Dermis blood vessel endothelial cell (primary cell): ENCODE results near the gene SMARCD1. TPM values are rescaled to one million over a fixed set of nuclear protein-coding genes. Genes with fewer than 3 reads are reported as not detected.
"Not testable (repeated sequence)": the region's sequence is repeated elsewhere in the genome, so short reads cannot be mapped to it uniquely, and the experiment has no call there.

Source experiments
- DNase-seq: peaks from one replicate; pipeline ENCODE4 v3.0.0; 2010
- total RNA-seq: library from RNA; depleted of rRNA; stranded (reverse); fragments of >200 nt; gene quantifications from 2 replicates; pipeline ENCODE4 v1.2.3, GENCODE V29; 2014

Gene SMARCD1
- total RNA-seq, 1 donor from 2014 or later = 70.1 TPM

GRCh38 chr12:50078281-50078680 lies 6.9 kb upstream of the SMARCD1 start:
- DNase-seq = no peak

DNA sequence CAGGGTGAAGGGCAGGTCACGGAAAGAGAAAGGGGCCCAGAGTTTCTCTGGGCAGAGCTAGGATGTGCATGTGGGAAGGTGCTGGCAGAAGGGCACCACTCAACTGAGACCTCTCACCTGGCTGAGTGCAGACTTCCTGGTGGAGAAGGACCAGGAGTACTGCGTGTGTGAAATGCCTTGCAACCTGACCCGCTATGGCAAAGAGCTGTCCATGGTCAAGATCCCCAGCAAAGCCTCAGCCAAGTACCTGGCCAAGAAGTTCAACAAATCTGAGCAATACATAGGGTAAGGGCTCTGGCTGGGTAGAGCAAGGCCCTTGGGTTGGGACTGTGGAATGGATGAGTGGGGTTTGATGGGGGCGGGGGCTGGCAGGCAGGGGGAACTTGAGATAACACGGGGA lies 5.4 kb upstream of the SMARCD1 start:
- no peak for DNase-seq

DNA sequence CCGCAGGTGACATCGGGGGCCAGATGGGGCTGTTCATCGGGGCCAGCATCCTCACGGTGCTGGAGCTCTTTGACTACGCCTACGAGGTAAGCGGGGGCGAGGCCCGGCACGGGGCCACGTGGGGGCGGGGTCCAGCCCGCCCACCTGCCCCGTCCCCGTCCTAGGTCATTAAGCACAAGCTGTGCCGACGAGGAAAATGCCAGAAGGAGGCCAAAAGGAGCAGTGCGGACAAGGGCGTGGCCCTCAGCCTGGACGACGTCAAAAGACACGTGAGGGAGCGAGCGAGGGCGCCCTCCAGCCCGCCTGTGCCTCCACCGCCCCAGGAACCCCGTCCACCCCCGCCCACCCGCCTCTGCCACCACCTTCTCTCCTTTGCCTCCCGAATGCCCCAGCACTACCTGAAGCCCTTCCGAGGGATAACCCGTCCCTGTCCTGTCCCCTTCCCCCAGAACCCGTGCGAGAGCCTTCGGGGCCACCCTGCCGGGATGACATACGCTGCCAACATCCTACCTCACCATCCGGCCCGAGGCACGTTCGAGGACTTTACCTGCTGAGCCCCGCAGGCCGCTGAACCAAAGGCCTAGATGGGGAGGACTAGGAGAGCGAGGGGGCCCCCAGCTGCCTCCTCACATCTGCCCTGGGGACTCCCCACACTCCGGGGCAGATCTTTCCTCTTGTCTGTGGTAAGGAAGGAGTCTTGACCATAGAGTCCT lies 3.9 kb upstream of the SMARCD1 start:
- DNase-seq = no peak

GRCh38 chr12:50082644-50083043 lies 2.5 kb upstream of the SMARCD1 start:
- no peak for DNase-seq

DNA sequence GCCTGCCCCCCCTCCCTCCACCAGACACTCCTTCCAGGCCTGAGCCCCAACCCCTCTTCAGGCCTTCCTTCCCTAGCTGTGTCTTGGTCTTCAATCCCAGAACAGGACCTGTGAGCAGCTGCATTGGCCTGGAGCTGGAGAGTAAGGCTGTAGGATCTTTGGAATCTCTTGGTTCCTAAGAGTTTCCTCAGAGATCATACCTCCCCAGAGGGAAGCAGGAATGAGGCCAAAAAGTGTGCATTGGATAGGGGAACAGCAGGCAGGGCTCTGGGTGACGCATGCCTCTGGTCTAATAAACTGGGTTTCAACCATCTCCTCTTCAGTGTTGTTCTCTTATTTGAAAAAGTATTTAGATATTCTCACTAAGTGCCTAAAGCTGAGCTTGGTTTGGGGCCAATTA lies 1.8 kb upstream of the SMARCD1 start:
- DNase-seq = no peak

- DNase-seq = not testable (repeated sequence)
Measured at GRCh38 chr12:50084409-50084774, 750 bp upstream of the SMARCD1 start.

DNA sequence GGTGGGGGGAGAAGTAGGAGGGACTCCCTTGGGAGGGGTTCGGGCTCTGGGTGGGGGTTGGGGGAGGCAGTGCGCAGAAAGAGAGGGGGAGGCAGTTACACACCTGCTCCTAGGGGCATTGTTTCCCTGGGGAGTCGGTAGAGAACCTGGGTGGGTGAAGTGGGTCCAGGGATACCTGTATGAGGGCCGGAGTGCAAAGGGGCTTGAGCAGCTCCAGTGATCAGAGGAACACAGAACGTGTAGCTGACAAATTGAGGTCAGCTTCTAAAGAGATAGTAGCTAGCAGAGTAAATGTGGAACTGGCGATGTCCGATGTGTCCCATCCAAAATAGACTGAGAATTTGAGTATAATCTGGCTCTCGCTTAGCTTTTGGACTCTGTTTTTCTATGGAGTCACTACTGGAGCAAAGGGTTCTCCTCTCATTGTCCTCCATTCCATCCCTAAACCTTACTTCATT lies 502 bp downstream of the SMARCD1 start:
- DNase-seq = no peak

DNA sequence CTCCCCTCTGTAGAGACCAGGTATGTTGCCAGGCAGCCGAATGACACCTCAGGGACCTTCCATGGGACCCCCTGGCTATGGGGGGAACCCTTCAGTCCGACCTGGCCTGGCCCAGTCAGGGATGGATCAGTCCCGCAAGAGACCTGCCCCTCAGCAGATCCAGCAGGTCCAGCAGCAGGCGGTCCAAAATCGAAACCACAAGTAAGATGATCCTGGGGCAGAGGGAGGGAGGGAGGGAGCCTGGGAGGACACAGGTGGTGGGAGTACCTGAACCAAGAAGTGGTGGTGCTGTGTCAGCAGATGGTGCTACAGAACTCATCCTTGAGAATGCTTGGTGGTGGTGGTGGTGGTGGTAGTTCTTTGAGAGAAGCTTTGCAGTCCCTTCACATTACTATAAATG lies 1.0 kb downstream of the SMARCD1 start:
- DNase-seq = no peak

DNA sequence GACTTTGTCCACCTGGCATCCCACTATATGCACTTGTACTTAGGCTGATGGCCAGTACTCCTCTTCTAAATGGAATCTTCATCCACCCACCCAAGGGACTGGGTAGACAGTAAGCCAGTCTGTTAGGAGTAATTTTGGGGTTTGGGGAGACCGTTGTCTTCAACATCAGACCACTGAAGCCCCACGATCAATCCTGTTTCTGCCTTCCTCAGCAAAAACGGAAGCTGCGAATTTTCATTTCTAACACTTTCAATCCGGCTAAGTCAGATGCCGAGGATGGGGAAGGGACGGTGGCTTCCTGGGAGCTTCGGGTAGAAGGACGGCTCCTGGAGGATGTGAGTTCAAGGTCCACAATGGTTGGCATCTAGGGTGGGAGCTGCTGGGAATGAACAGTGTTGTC lies 2.0 kb downstream of the SMARCD1 start:
- no peak for DNase-seq

DNA sequence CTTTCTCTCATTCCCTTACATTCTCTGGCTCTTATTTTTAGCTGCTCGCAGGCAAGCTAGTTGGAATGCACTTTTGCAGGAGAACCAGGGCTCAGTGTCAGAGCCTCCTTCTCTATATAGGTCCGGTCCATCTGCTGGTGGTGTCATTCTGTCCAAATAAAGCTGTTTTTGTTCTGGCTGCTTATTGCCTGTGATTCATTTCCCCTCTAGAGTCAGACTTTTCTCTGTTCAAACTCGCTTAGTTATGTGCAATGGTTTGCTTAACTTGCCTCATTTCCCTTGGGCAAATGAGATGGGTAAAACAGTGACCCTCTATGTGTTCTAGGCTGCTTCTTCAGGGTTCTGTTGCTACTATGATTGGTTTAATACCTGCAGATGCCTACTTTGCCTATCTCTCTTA lies 2.9 kb downstream of the SMARCD1 start:
- DNase-seq = peak; percentile 89

- DNase-seq = peak; percentile 69
Measured at GRCh38 chr12:50088577-50089335, 3.6 kb downstream of the SMARCD1 start.

GRCh38 chr12:50089730-50090129 lies 4.6 kb downstream of the SMARCD1 start:
- DNase-seq = no peak

- DNase-seq = no peak
Measured at GRCh38 chr12:50090391-50090790, 5.2 kb downstream of the SMARCD1 start.

GRCh38 chr12:50097952-50098351 lies 12.8 kb downstream of the SMARCD1 start:
- no peak for DNase-seq

DNA sequence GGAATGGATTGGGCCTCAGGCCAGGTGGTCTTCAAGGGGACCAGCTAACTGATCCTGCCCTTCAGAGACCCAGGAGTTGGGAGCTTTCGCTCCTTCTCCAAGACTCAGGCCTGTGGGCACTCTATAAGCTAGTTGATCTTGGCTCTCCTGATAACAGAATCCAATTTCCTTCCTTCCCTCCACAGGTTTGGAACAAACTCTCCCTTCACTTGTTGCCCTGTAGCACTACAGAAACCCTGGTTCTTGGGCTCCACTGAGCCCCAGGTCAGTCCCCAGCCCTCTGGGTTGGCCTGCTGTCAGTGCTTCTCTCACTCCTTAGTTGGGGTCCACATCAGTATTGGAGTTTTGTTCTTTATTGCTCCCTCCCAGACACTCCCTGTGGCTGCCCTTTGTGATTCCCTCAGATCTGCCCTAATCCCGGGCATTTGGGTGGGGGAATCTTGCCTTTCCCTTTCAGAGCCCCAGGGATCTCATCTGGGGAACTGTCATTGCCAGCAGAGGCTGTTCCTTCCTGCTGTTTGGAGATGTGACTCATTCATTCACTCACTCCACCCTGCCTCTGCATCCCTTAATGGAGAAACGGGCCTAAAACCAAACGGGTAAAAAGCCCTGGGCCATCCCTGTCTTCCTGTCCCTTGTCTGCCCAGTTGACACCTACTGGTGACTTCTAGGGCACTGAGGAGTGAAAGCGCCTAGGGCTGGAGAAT lies 14.3 kb downstream of the SMARCD1 start:
- DNase-seq = no peak

DNA sequence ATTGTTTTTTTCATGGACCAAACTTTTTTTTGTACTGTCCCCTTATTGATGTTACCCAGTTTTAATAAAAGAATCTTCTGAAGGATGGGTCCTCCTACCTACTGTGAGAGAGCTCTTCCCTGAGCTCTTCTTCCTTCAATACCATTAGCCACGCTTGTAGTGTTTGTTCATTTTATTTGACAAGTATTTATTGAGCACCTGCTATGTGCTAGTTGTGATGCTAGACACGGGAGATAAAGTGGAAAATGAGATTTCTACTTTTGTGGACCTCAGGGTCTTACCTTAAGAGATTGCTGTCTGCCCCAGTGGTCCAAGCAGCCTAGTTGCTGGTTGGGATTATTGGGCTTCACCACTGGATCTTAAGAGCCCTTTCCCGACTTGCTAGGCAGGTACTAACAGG lies 15.4 kb downstream of the SMARCD1 start:
- no peak for DNase-seq

GRCh38 chr12:50101663-50102062 lies 16.5 kb downstream of the SMARCD1 start:
- DNase-seq = peak; percentile 47

- DNase-seq = no peak
Measured at GRCh38 chr12:50102131-50102531, 17.0 kb downstream of the SMARCD1 start.

DNA sequence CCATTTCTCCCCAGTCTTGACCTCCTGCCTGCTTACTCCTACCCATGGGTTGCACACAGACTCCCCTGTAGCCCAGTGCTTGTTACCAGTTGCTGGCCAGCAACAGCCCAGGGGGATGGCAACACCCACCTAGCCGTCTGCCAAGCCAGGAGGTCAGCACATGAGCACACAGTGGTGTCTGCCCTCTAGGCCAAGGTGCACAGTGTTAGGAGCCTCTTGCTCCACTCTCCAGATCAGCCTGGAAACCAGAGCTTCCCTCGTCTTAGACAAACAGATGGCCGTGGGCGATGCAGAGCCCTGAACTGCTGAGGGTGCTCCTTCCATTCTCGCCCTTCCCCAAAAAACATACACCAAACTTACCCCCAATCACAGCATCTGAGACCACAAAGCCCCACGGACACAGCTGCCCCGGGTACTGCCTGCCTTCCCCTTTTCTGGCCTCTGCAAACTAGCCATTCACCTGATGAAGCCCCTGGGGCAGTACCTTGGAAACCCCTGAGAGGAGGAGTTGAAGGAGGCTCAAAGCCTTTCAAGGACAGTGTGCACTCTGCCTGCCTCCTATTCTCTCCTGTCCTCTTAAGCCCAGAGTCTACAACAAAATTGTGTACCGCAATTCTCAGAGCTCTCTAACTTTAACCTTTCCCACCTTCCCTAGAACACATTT lies 17.6 kb downstream of the SMARCD1 start:
- no peak for DNase-seq

GRCh38 chr12:50103351-50103750 lies 18.2 kb downstream of the SMARCD1 start:
- DNase-seq = no peak

DNA sequence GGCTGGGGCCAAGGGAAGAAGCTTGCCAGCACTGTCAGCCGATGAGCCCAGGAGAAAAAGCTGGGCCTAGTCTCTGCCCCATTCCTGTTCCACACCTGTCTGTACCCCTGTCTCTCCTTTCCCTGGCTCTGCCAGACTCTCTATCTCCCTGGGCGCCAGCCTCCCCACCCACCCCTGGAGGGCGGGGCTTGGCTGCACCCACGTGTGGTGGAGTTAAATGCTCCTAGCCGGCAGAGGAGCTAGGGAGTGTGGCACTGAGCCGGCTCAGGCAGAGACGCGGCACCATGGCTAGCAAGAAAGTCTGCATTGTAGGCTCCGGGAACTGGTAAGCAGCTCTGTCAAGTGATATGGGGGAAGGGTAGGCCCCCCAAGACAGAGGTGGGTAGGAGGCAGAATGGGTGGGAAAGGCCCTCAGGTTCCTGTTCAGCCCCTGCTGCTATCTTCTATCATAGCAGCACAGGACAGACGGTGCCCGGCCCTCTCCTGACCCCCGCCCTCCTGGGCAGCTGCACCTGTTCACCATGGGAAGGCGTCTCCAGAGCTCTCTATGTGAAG lies 18.7 kb downstream of the SMARCD1 start, which contains the start of gene GPD1:
GPD1 (plus strand) TSS at position 242 of the 555 bp plus-strand sequence; CDS start at position 285, 43 bp downstream.
- DNase-seq = no peak
